NB4 (cell line): Measurements from ENCODE around the gene SAYSD1.
A peak's percentile ranks its signal among the peaks of the same experiment; 100 is the strongest.

Experiments used
- DNase-seq: peaks from one replicate; pipeline ENCODE4 v3.0.0; 2010; ENCODE audit warnings: low read depth
- H3K4me3 ChIP-seq: one replicate; pipeline ENCODE4 v1.5.1; 2011; ENCODE audit warnings: mild to moderate bottlenecking, low read depth, low read length, moderate library complexity
- CTCF ChIP-seq: IDR thresholded peaks from one replicate; pipeline ENCODE4 v1.5.1; 2012; ENCODE audit warnings: low read depth, low read length
- MAX ChIP-seq: IDR thresholded peaks from 2 replicates; pipeline ENCODE4 v1.6.1; 2011; ENCODE audit warnings: low read depth, low read length
- MYC ChIP-seq: IDR thresholded peaks from 2 replicates; pipeline ENCODE4 v1.6.1; 2011; ENCODE audit warnings: low read depth, low read length
- POLR2A ChIP-seq: IDR thresholded peaks from 2 replicates; pipeline ENCODE4 v1.6.1; 2011; ENCODE audit warnings: mild to moderate bottlenecking; ENCODE audit not compliant: insufficient read length; ENCODE audit errors: extremely low read depth

Gene SAYSD1

GRCh38 chr6:39084506-39084905 lies 30.5 kb downstream of the SAYSD1 start:
- no peak overlapping the region for H3K4me3 ChIP-seq
- no peak for DNase-seq
- TF ChIP-seq MYC (no peak), MAX (no peak), POLR2A (no peak), CTCF (no peak)

- DNase-seq, result no peak
- TF ChIP-seq CTCF (no peak), MYC (no peak), MAX (no peak), POLR2A (no peak)
- no peak overlapping the region for H3K4me3 ChIP-seq
Measured at GRCh38 chr6:39083231-39083634, 31.8 kb downstream of the SAYSD1 start.

- TF ChIP-seq CTCF (no peak), MYC (no peak), MAX (no peak), POLR2A (no peak)
- peak; percentile 11 for DNase-seq
- no peak overlapping the region for H3K4me3 ChIP-seq
Measured at GRCh38 chr6:39082310-39082709, 32.7 kb downstream of the SAYSD1 start.

GRCh38 chr6:39080246-39080875 lies 34.6 kb downstream of the SAYSD1 start:
- TF ChIP-seq MYC, result no peak
- no peak for TF ChIP-seq CTCF
- no peak for TF ChIP-seq MAX
- TF ChIP-seq POLR2A, result no peak
- no peak overlapping the region for H3K4me3 ChIP-seq
- DNase-seq, result no peak

- no peak overlapping the region for H3K4me3 ChIP-seq
- no peak for DNase-seq
- TF ChIP-seq CTCF (no peak), MAX (no peak), MYC (no peak), POLR2A (no peak)
Measured at GRCh38 chr6:39079197-39080125, 35.5 kb downstream of the SAYSD1 start.
